GM18907 (cell line): ENCODE results near the gene NR1H4.
"Not testable (repeated sequence)": the region's sequence is repeated elsewhere in the genome, so short reads cannot be mapped to it uniquely, and the experiment has no call there.

Experiments
- ATAC-seq: cut with Tn5 transposase; IDR thresholded peaks from one replicate; pipeline ENCODE4 v1.9.1; 2021; ENCODE audit warnings: mild to moderate bottlenecking, moderate library complexity; ENCODE audit not compliant: unreplicated experiment

The NR1H4 gene

GRCh38 chr12:100566887-100567637 lies 93.4 kb downstream of the NR1H4 start:
- ATAC-seq = peak; percentile 95

DNA sequence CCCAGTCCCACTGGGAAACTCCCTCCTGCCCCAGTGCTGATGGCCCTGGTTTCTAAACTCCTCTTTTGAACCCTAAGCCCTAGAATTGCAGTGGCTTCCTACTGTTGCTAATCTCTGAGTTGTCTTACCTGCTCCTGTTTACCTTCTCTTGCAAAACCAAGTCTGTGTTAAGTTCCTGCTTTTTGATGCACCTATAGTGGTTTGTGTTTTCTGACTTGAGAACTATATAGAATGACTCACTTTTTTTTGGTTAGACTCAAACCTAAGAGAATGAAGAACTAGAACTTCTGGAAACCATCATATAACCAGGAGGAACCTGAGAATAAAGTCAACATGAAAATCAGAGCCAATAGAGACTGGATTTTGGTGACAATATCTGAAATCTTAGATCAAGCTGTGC lies 94.3 kb downstream of the NR1H4 start:
- peak; percentile 29 for ATAC-seq

DNA sequence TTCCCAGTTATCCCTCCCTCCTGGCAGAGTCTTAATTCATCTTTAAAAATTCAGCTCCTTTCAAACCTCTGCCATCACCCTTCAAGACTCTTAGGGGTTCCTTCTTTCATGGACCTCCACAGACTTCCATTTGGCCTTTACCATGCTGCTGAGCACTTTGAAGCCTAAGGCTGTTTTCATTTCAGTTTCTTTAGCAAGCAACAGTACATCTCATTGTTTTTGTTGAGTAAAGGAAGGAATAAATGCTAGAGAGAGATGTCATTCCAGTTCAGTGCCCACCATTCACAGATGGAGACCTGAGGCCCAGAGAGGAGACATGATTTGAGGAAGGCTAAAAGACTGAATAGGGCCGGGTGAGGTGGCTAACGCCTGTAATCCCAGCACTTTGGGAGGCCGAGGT lies 98.5 kb downstream of the NR1H4 start:
- ATAC-seq = no peak

GRCh38 chr12:100573292-100574186 lies 99.9 kb downstream of the NR1H4 start, which contains the start of gene GAS2L3:
GAS2L3 (plus strand) TSS chr12:100573684; CDS start chr12:100594905, 21,221 bp downstream.
- peak; percentile 97 for ATAC-seq

- ATAC-seq = peak; percentile 14
Observed at GRCh38 chr12:100574187-100575074, 100.8 kb downstream of the NR1H4 start.

DNA sequence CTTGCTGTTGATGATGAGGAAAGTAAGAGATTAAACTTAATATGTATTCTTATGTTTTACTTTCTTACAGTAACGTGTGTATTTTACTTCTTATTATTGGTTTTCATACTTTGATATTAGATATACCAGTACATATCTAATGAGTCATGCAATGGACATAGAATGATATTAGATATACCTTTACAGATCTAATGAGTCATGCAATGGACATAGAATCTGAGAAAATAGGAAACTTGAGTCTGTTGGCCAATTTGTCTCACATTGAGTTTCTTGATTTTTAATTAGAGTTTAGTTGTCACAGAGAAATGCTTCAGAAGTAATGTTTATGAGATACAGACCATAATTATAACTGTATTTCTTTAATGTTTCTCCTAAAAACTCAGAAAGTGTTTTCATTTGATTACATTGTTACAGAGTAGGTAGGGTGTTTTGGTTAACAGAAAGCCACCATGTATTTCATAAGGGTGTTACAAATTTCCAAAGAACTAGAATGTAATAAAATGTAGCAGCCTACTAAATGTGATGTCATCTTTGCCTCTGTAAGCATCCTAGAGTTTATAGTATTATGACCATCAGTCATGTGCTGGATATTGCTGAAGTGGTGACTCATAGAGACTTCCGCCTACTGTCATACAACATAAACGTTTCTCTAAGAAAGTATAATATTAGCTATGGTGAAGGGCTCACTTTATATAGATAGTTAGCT lies 102.8 kb downstream of the NR1H4 start:
- ATAC-seq = no peak

DNA sequence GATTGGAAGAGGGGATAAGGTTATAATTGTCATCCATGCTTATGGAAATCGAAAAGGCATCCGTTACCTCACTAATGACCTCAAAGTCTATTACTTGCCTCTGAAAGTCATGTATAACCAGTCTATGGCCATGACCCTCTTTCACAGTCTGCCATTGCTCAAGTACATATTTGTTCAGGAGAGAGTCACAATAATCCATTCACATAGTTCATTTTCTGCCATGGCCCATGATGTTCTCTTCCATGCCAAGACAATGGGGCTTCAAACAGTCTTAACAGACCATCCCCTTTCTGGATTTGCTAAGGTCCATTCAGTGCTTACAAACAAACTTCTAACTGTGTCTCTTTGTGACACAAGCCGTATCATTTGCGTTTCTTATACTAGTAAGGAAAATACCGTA lies 105.3 kb downstream of the NR1H4 start:
- ATAC-seq = no peak

DNA sequence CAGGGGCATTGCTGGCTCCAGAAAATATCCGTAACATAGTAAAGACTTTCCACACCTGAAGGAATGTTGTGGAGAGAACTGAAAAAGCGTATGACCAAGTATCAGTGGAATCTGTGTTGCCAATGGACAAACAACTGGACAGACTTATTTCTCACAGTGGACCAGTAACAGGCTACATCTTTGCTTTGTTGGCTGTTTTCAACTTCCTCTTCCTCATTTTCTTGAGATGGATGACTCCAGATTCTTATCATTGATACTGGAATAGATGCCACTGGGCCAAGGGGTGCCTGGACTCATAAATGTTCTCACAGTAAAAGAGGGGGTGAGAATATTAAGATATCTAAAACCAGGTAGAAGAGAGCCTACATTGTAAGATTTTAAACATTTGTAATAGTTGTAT lies 106.2 kb downstream of the NR1H4 start:
- ATAC-seq = no peak

GRCh38 chr12:100584256-100584655 lies 110.6 kb downstream of the NR1H4 start:
- no peak for ATAC-seq

GRCh38 chr12:100591979-100592378 lies 118.3 kb downstream of the NR1H4 start:
- no peak for ATAC-seq

DNA sequence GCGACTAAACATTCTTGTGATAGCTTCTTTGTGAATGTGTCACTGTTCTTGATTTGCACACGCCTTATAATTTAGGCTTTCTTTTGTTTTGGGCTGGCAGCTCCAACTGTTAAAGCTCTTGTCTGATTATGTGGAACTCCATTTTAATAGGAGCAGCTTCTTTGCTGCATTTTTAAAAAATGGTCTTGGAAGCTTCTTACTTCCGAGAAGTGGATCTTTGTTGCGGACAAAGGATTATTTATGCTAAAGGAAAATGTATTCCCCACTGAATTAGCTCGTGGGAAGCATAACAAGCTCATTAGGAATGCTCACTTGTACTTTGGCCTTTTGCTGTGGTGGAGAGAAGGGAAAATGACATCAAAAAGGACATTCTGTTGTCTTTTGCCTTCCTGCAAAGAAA lies 119.8 kb downstream of the NR1H4 start:
- no peak for ATAC-seq

DNA sequence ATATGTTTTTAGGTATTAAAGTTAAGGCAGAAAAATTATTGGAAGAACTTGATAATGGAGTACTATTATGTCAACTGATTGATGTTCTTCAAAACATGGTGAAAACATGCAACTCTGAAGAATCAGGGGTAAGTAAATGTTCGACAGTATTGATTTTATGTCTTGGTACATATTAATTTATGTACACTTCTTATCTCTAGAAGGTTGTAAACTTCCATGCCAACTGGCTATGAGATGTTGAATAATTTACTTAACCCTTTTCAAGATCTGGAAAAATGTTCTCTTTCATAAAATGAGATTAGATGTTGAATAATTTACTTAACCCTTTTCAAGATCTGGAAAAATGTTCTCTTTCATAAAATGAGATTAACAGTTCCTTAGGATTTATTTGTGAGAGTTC lies 128.0 kb downstream of the NR1H4 start:
- ATAC-seq = no peak

DNA sequence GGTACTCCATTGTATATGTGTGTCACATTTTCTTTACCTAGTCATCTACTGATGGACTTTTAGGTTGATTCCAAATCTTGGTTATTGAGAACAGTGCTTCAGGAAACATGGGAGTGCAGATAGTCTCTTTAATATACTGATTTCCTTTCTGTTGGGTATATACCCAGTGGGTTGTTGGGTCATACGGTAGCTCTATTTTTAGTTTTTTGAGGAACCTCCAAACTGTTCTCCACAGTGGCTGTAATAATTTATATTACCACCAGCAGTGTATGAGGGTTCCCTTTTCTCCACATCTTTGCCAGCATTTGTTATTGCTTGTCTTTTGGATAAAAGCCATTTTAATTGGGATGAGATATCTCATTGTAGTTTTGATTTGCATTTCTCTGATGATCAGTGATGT lies 129.3 kb downstream of the NR1H4 start:
- not testable (repeated sequence) for ATAC-seq

DNA sequence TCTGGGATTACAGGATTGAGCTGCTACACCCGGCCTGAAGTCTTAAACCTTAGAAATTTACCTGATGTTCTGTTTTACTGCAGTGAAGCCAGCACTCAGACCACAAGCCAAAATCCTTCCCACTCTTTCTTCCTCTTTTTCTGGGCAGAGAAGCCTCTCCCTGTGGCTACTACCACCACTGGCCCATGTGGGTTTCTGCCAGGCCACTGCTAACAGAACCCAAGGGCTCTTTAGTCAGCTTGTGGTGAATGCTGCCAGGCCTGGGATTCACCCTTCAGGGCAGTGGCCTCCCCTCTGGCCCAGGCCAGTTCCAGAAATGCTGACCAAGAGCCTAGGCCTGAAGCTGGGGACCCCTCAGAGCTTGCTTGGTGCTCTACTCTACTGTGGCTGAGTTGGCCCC lies 135.1 kb downstream of the NR1H4 start:
- ATAC-seq = no peak

DNA sequence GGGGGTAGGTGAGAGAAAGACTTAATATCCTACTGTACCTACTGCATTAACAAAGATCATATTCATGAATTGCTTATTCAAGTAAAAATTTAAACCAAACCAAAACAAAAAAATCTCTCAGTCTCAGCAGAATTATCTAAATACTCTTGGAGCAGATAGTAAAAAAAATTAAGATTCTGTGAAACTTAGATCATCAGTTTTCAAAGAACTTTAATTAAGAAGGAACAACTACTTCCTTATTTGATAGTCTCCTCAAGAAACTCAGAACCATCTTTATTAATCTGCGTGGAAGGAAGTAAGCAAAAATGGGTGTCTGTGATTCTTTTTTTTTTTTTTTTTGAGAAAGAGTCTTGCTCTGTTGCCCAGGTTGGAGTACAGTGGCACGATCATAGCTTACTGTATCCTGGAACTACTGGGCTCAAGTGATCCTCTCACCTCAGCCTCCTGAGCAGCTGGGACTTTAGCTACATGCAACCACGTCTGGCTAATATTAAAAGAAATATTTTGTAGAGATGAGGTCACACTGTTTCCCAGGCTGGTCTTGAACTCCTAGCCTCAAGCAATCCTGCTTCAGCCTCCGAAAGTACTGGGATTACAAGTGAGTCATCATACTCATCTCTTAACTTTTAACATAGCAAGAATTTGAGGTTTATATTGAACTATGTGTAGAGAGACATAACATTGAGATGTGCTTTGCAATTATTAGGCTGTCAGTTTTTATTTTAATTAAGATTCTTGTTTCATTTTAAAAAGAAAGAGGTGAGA lies 137.2 kb downstream of the NR1H4 start:
- ATAC-seq = no peak

DNA sequence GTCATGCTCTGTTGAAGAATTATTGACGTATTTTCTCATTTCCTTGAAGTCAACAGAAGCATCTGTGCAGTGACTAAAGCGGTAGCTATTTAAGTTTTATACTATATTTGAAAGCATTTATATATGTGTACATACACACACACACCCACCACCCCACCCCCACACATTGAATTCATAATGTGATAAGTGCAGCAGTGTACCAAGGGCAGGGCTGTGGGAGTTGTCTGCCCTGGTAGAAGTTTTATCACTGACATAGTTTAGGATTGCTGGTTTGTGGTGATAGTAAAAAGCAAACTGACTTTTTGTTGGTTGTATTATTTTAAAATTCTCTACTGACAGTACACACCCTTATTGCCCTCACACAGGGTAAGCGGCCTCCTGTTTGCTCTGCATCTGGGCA lies 138.9 kb downstream of the NR1H4 start:
- no peak for ATAC-seq
